ENCODE data around the gene GPR26.
"Not testable (repeated sequence)": the region's sequence is repeated elsewhere in the genome, so short reads cannot be mapped to it uniquely, and the experiment has no call there.

GPR26 gene

DNA sequence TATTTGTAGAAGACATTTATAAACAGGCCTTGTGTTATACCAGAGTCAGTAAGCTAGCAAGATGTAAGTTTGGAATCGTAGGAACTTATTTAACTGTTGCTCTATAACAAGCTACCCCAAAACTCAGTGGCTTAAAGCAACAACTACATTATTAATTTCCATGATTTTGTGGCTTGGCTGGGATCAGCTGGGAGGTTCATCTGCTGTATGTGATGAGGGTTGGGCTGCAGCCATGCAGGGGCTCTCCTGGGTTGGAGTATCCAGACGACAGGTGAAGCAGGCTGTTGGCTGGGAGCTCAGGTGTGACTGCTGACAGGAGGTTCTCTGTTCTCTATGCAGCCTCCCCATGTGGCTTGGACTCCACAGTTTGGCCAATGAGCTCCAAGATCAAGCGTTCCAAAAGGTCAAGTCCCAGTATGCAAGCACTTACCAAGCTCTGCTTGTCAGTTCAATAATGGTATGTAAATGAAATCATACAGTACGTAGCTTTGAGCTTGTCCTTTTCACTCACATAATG is 52.4 kb downstream of the GPR26 start:
- DNase-seq: no peak

DNA sequence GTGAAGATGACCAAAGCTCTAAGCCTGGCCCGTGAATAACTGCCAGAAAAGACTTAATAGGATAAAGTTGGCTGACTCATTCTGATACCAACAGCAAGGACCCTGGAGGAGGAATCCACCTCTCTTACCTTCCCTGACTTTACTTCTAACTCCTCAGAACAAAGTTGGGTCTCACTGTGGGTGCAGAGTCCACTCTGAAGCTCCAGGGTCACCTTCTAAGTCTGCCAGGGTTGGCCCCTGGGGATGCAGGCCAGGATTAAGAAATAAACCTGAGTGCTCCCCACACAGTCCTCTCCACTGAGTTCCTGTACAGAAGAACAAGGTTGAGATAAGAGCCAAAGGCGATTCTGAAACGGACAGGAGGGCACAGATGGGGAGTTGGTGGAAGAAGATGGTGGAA is 54.4 kb downstream of the GPR26 start:
- DNase-seq: no peak

DNA sequence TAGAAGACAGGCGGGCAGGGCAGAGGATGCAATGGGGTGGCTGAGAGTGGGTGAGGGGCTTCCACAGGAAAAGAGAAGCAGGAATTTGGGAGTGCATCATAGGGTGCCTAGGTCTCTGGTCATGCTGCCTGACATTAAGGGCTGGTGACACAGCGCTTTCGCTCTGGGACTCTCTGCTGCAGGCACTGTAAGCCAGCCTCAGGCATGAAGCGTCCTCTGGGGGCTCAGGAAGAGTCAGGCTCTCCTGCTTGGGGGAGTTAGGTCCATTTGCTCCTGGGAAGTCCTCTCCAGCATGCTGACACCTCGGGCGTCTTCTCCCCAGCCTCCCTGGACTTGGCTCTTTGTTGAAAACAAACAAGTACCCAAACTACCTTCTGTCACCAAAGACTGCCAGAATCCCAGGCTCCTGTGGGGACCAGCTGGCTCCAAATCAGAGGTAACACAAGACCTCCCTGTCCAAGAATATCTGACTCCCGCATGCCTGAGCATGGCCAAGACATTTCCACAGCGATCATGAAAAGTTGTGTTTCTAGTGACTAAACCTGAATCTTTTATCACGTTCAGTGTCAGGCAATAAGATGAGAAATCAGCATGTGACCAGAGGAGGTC is 55.4 kb downstream of the GPR26 start:
- DNase-seq: no peak

DNA sequence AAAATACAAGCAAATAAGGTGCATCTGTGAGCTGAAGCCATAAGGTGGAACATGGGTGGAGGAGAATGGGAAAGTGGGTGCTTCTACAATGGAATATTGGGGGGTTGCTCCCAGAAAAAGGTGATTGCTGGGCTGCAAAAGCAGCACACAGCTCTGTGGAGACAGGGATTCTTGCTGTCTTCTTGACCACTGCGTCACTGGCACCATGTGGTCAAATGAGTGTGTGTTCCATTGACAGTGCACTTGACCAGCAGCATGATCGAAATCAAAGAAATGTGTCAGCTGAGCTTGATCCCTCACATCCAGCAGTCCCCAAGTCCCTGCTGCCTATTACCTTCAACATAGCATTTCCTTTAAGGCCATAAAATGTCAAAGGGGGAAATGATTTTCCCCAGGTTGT is 56.2 kb downstream of the GPR26 start:
- DNase-seq: no peak

DNA sequence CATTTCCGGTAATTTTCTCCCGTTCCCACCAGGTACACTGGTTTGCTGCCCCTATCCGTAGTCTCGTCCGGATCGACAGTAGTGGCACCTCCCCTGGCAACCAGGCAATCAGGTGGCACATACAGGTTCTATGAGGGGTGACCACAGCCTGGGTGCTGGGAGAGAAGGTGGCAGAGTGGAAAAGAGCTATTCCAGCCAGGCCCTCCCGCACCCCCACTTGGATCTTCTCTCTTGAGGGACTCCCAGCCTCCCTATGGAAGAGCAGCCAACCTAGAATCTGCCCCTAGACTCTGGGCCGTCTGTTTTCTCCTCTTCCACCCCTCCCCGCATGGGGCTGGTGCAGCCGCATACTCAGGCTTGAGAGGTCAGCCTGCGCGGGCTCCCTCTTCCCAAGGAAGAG is 58.6 kb downstream of the GPR26 start:
- DNase-seq: no peak

DNA sequence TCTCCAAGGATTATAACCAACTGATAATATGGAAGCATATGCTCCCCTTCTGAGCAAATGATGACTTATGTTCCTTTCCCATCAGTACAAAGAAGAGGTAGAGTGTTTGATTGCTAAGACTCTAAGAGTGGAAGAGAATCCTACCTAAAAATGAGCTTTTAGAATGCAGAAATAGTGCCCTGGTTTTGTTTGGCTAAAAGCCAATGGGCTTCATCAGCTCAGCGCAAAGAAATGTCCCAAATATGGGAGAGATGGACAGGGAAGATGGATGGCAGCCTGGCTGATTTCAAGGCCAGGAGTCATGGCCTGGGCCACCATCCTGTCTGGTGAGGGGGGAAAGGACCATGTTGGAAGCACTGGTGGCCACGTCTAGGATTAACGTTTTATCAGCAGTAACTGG is 60.2 kb downstream of the GPR26 start:
- no peak for DNase-seq

DNA sequence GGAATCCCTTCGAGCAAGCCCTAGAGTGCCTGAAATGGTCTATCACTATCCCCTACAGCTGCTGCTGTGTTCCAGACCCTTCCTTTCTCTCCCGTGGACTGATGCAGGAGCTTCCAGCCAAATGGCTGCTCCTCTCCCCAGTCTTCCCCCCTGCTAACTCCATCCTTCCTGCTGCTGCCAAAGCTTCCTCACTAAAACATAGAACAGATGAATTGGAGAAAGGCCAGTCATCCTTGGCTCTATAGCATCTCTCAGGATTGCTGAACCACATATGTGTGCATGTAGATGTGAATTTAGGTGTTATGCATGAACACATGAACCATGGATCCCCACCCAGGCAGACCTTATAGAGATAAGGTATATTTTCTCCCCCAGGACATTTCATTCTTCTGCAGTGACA is 60.7 kb downstream of the GPR26 start:
- DNase-seq: no peak

DNA sequence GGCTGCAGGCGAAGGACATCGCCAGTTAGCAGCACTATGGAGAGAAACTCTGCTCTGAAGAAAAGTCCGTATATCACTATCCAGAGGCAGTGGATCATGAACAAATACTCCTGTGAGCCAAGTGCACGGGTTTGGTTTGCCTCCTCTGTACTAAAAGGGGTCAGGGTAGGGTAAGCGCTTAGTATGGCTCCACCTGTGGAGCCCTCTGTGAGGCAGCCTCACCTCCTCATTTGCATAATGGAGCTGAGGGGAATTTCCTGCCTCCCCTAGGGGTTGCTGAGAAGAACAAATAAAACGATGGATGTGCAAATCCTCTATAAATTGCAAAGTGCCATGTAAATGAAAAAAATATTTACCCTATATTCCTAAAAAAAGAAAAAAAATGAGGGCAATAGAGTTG is 63.4 kb downstream of the GPR26 start:
- DNase-seq: no peak

DNA sequence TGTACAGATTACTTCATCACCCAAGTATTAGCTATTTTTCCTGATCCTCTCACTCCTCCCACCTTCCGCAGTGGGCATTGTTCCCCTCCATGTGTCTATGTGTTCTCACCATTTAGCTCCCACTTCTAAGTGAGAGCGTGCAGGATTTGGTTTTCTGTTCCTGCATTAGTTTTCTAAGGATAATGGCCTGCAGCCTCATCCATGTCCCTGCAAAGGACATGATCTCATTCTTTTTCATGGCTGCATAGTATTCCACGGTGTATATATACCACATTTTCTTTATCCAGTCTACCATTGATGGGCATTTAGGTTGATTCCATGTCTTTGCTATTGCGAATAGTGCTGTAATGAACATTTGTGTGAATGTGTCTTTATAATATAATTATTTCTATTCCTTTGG is 70.8 kb downstream of the GPR26 start:
- DNase-seq: not testable (repeated sequence)

DNA sequence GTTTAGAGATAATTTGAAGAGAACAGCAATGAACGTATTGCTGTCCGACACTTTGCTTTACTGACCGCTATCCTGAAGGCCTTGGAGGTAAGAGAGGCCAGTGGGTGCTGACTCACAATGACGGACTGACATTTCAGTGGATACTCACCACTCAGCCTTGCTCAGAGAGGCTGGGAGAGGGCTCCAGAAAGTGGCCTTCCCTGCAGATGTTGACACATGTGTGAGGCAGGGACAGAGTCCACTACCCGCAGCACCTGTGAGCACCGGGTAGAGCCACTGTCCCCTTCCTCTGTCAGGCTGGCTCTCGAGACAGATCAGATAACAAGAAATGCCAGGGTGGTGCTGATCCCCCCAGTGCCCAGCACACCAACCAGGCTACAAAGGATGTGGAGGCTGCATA is 75.0 kb downstream of the GPR26 start:
- no peak for DNase-seq

DNA sequence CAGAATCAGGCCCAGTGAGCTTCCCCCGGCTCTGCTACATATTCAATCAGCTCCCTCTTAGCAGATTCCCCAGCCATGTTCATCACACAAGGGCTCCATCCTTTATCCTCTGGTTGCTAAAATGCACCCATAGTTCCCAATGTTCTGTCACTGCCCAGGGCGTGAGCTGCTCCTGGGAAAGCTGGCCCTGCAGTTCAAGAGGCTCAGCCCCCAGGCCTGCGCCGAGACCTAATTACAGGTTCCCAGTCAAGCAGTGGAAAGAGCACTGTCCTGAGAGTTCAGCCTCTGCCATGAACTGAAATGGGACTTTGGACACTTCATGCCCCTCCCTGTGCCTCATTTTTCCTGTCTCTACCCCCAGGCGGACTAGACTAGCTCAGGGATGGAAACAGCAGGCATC is 75.6 kb downstream of the GPR26 start:
- no peak for DNase-seq

DNA sequence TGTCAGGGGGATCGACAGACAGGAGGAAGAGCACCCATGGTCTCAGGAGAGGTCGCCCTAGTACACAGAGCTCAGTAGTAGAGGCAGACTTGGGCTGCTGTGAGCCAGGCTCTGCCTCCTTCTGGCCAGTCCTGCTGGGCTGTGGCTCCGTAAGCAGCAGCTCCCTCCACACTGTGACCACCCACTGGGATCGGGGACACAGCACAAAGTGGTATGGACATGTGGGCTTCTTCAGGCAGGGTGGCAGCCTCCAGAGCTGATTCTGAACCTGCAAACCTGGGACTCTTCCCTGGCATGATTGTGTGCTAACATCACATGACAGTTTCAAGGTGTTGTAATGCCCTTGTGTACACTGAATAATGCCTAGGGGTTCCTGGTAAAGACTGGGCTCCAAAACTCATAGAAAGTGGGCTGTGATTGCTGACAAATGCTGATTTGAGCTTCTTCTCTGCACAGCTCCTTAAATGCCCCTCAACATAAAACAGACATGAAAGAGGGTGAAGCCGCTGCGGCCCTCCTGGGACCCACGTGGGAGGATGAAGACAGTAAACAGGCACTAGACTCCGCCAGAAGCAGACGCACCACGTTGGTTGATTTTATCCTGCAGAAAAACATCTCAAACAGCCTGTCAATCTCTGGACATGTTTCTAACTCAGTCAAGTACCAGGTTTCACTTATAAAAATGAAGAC is 76.7 kb downstream of the GPR26 start:
- DNase-seq: no peak

DNA sequence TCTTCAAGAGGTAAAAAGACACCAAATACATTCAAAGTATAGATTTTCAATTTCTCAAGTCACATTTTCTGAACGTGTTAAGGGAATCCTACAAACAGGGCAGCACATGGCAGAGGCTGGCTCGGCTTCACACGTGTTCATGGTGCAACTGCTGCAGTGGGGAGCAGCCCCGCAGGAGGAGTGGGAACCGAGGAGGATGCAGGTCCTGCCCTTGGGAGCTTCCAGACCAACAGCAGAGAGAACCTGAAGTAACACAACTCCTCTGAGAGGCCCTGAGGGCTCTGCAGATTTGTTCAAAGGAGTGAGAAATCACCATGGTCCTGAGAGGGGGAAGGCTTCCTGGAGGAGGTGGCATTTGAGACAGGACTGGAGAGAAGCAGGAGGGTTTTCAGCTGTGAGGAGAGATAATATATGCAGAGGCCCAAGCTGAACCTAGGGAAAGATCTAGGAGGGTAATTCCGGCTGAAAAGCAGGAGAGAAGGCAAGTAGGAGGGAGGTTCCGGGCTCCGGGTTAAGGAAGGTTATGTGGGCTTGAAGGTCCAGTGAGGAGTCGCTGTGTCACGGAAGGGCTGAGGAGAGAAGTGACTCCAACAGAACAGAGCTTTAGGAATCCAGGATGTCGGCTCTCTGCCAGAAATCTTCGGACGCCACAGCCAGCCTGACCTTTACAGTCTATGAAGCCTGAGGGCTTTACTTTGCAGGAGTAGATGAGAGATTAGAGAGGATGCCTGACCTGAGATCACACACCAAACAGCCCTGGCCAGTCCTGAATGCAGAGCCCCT is 77.5 kb downstream of the GPR26 start:
- no peak for DNase-seq

DNA sequence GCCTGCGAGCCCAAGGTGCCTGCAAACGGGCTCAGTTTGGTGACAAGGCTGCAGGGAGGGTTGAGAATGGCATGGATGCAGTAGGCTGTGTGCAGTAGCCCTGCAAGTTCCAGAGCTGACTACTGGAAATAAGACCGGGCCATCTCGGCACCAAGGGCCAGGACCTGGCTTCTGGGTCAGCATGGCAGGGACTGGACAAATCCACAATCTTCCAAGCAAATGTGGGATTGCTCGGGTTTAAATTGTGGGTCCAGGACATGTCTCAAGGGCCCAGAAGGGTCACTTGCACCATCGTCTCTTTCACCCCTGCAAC is 78.0 kb downstream of the GPR26 start:
- no peak for DNase-seq
